Kasumi-1 (cell line): Measurements from ENCODE around the gene VMO1.
"Not testable (repeated sequence)": the region's sequence is repeated elsewhere in the genome, so short reads cannot be mapped to it uniquely, and the experiment has no call there.

Source experiments
- DNase-seq, 2 experiments: peaks; one replicate each; lab custom pipeline; 2025; lab: John Stamatoyannopoulos, UW

The VMO1 gene

GRCh38 chr17:4786106-4786511, at the start of gene VMO1:
Gene VMO1, minus strand, starts transcription at chr17:4786364. Its CDS starts 12 bp downstream, at chr17:4786352.
- DNase-seq = no peak

- DNase-seq = no peak
Observed at GRCh38 chr17:4834681-4835020, 48.5 kb upstream of the VMO1 start.

GRCh38 chr17:4833941-4834680, 47.9 kb upstream of the VMO1 start:
- no peak for DNase-seq

GRCh38 chr17:4833178-4833940, 47.2 kb upstream of the VMO1 start, which contains the start of gene MINK1:
Gene MINK1, plus strand, starts transcription at chr17:4833340. Its CDS starts 244 bp downstream, at chr17:4833584.
- peak; percentile 50 to 52 for DNase-seq

GRCh38 chr17:4832829-4833177, 46.6 kb upstream of the VMO1 start:
- DNase-seq = not testable (repeated sequence)

- DNase-seq = no peak
Observed at GRCh38 chr17:4827399-4827798, 41.2 kb upstream of the VMO1 start.

- no peak for DNase-seq
Observed at GRCh38 chr17:4823373-4824089, 37.4 kb upstream of the VMO1 start.

- DNase-seq = no peak
Observed at GRCh38 chr17:4822835-4823234, 36.7 kb upstream of the VMO1 start.

- no peak for DNase-seq
Observed at GRCh38 chr17:4818276-4818675, 32.1 kb upstream of the VMO1 start.

- no peak for DNase-seq
Observed at GRCh38 chr17:4816826-4817225, 30.7 kb upstream of the VMO1 start.

GRCh38 chr17:4815043-4815675, 29.0 kb upstream of the VMO1 start:
- DNase-seq = peak in 1 of 2 experiments; percentile 1

- DNase-seq = no peak
Observed at GRCh38 chr17:4812690-4813089, 26.5 kb upstream of the VMO1 start.

- DNase-seq = no peak
Observed at GRCh38 chr17:4811471-4811870, 25.3 kb upstream of the VMO1 start.

- no peak for DNase-seq
Observed at GRCh38 chr17:4810696-4811290, 24.6 kb upstream of the VMO1 start.

- no peak for DNase-seq
Observed at GRCh38 chr17:4808378-4808767, 22.2 kb upstream of the VMO1 start.

GRCh38 chr17:4807605-4808377, 21.6 kb upstream of the VMO1 start:
- no peak for DNase-seq

GRCh38 chr17:4806777-4807604, 20.8 kb upstream of the VMO1 start, which contains the start of gene PLD2:
Gene PLD2, plus strand, starts transcription at chr17:4807152. Its CDS starts 621 bp downstream, at chr17:4807773.
- DNase-seq = peak; percentile 31 to 39

- peak in 1 of 2 experiments; percentile 2 for DNase-seq
Observed at GRCh38 chr17:4806456-4806776, 20.3 kb upstream of the VMO1 start.

GRCh38 chr17:4802228-4802627, 16.1 kb upstream of the VMO1 start, which contains the start of gene C17orf114:
Gene C17orf114, minus strand, starts transcription at chr17:4802328.
- no peak for DNase-seq
